GM12875 (cell line): ENCODE results near the gene TUBGCP2.
A peak's percentile ranks its signal among the peaks of the same experiment; 100 is the strongest.

Source experiments
- H3K4me3 ChIP-seq: one replicate; pipeline ENCODE4 v1.5.1; 2011; ENCODE audit warnings: low read depth, low read length, control low read depth
- TF ChIP-seq, protein P1 (sequence below): IDR thresholded peaks from 2 replicates; pipeline ENCODE4 v1.5.1; 2011; ENCODE audit warnings: low read depth, mild to moderate bottlenecking, control low read depth, inconsistent platforms, low read length, moderate library complexity, borderline replicate concordance; ENCODE audit not compliant: insufficient read depth

Gene TUBGCP2, protein sequence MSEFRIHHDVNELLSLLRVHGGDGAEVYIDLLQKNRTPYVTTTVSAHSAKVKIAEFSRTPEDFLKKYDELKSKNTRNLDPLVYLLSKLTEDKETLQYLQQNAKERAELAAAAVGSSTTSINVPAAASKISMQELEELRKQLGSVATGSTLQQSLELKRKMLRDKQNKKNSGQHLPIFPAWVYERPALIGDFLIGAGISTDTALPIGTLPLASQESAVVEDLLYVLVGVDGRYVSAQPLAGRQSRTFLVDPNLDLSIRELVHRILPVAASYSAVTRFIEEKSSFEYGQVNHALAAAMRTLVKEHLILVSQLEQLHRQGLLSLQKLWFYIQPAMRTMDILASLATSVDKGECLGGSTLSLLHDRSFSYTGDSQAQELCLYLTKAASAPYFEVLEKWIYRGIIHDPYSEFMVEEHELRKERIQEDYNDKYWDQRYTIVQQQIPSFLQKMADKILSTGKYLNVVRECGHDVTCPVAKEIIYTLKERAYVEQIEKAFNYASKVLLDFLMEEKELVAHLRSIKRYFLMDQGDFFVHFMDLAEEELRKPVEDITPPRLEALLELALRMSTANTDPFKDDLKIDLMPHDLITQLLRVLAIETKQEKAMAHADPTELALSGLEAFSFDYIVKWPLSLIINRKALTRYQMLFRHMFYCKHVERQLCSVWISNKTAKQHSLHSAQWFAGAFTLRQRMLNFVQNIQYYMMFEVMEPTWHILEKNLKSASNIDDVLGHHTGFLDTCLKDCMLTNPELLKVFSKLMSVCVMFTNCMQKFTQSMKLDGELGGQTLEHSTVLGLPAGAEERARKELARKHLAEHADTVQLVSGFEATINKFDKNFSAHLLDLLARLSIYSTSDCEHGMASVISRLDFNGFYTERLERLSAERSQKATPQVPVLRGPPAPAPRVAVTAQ

DNA sequence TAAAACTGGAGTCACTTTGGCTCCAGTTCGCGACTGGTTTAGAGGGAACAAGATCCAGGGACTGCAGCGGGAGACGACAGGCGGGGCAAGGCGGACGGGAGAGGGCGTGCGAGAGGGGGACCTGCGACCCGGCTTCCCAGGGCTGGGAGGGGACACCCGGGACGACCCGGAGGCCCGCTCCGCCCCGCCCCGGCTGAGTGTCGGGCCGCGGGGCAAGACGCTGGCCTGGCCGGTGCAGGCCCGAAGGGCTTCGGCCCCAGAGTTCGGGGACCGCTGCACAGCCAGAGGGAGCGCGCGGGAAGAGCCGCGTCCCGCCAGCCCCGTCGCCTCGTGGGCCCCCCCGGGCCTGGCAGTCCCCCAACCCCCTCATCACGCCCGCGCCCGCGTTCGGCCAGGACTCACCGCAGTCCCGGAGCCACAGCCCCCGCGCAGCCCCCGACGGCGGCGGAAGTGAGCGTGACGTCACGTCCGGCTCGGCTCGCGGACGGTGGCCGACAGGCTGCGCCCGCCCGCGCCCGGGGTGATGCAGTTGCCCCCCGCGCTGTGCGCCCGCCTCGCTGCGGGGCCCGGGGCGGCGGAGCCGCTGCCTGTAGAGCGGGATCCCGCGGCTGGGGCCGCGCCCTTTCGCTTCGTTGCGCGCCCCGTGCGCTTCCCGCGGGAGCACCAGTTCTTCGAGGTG, at the start of gene TUBGCP2, which contains the start of gene ZNF511:
TUBGCP2 (minus strand) TSS at position 452 of the 679 bp plus-strand sequence. CDS start 5,931 bp downstream, outside the sequence.
ZNF511 (plus strand) TSS at position 494 of the 679 bp plus-strand sequence; CDS start at position 524, 30 bp downstream.
- H3K4me3 ChIP-seq: peak within 1 kb of the TSS; percentile 74
- TF ChIP-seq, protein P1, sequence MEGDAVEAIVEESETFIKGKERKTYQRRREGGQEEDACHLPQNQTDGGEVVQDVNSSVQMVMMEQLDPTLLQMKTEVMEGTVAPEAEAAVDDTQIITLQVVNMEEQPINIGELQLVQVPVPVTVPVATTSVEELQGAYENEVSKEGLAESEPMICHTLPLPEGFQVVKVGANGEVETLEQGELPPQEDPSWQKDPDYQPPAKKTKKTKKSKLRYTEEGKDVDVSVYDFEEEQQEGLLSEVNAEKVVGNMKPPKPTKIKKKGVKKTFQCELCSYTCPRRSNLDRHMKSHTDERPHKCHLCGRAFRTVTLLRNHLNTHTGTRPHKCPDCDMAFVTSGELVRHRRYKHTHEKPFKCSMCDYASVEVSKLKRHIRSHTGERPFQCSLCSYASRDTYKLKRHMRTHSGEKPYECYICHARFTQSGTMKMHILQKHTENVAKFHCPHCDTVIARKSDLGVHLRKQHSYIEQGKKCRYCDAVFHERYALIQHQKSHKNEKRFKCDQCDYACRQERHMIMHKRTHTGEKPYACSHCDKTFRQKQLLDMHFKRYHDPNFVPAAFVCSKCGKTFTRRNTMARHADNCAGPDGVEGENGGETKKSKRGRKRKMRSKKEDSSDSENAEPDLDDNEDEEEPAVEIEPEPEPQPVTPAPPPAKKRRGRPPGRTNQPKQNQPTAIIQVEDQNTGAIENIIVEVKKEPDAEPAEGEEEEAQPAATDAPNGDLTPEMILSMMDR: peak; percentile 18; the same call in 1 of the 2 replicates

DNA sequence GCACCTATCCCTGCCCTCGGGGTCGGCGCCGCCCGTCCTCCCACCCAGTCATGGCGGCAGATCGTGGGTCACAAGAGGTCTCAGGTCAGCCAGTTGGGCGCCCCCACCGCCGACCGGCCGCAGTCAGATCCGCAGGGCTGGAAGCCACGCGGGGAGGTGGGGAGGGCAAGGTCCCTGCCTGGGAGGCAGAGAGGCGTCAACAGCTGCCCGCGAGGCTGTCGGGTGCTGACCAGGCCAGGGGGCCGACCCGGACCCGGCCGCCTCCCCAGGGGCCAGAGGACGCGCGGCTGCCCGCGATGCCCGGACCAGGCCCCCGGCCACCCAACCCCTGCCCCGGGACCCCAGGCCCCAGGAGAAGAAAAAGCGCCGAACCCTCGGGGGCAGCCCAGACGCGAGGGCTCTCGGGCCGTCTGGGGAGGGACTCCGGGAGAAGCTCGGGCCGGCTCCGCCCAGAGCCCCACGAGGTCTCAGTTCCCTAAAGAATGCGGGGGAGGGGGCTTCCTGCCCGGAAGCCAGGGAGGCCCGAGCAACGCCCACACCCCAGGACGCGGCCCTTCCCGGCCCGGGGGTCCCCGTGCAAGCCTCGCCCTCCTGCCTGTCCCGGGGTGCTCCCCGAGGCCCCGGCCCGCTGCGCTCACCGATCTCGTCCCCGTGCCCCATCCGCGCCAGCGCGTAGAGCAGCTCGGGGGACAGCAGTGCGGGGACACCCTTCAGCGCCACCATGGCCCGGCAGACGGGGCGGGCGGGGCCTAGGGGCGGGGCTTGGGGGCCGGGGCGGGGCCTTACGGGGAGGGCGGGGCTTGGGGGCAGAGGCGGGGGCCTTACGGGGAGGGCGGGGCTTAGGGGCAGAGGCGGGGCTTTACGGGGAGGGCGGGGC, 48.9 kb upstream of the TUBGCP2 start, which contains the start of gene FUOM:
FUOM (minus strand) TSS at position 735 of the 877 bp plus-strand sequence; CDS start at position 723, 12 bp downstream.
- TF ChIP-seq, protein P1: no peak
- peak within 1 kb of the TSS; percentile 73 for H3K4me3 ChIP-seq

DNA sequence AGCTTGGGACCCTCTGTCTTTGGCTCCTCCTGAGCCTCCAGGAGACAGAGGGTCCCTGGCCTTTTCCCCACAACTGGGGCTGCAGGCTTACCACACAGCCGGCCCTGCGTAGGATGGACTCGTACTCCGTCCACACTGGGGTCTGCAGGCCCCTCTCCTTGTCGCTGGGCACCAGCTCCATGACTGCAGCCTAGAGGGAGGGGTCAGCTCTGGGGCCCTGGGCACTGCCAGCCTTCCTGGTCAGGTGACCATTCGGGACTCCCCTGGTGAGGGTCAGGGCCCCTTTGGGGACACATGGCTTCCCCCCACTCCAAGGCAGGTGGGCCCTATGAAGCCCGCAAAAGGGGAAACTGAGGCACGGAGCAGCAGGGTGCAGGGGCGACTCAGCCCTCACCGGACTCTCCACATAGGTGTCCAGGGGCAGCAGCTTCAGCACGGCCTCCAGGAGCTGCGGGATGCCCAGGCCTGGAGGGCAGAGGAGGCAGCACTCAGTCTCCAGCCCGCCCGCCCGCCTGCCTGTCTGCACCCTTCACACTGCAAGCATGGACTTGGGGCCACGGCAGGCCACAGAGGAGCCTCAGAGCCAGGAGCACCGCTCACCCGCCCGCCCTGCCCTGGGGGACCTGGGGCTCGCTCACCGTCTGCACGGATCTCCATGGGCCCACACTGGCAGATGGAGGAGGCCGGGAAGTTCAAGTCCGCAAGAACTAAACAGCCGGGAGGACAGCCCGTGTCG, 48.0 kb upstream of the TUBGCP2 start:
- peak overlapping the region; percentile 73 for H3K4me3 ChIP-seq
- TF ChIP-seq, protein P1: no peak

DNA sequence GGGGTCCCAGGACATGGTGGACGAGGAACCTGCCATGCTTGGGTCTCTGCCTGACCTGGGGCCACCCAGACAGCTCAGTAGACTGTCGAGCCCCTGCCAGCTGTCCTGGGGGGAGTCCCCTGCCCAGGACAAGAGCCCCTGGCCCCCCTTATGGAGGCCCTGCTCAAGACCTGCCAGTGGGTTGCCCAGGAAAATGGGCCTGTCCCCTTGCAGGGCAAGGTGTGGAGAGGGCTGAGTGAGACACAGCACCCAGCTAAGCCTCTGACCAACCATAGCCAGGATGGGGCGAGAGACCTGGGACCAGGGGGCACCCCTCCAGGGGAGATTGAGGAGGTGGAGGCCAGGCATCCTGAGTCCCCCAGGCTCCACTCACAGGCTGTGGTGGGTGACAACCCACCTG, 47.3 kb upstream of the TUBGCP2 start:
- no peak overlapping the region for H3K4me3 ChIP-seq
- TF ChIP-seq, protein P1: no peak

DNA sequence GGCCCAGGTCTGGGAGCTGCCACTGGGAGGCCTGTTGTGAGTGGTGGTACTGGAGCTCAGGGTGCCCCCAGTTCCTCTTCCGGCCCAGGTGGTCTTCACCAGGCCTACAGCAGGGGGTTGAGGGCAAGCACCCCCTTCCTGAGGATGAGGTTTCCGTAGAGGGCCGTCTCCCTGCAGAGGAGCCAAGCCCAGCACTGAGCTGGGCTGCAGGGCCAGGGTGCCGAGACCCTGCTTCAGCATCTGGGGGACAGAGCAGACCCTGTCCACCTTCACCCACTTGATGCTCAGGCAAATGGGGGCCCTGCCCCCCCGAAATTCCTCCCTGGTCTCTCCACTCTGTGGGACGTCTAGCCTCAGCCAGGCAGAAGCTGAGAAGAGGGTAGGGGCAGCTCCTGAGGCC, 46.6 kb upstream of the TUBGCP2 start:
- no peak overlapping the region for H3K4me3 ChIP-seq
- TF ChIP-seq, protein P1: no peak
